GM23338 (cell line): ENCODE measurements around the gene C3orf22. TPM values are rescaled to one million over a fixed set of nuclear protein-coding genes. Genes with fewer than 3 reads are reported as not detected.

Experiments
- ATAC-seq: fragments of 200-7000 bp; cut with Tn5 transposase; 3 replicates; pipeline ENCODE4 v1.9.1; 2020
- DNase-seq: peaks from one replicate; pipeline ENCODE4 v3.0.0-alpha.2; 2015; ENCODE audit warnings: low spot score
- H2AFZ ChIP-seq: fragments of 200-600 bp; sonication (generic); 2 replicates; pipeline ENCODE4 v1.8.0; 2016; ENCODE audit warnings: antibody characterized with exemption, mild to moderate bottlenecking, moderate library complexity
- H3F3A ChIP-seq: fragments of 200-600 bp; sonication (generic); replicated peaks from 2 replicates; pipeline ENCODE4 v1.8.0; 2017; ENCODE audit warnings: antibody characterized with exemption, mixed run types, low read depth
- H3K27ac ChIP-seq: fragments of 200-600 bp; sonication (generic); 2 replicates; pipeline ENCODE4 v1.6.1; 2016; ENCODE audit warnings: low read depth
- H3K27me3 ChIP-seq: fragments of 200-600 bp; sonication (generic); 2 replicates; pipeline ENCODE4 v1.8.0; 2016; ENCODE audit warnings: mild to moderate bottlenecking, mixed run types, moderate library complexity; ENCODE audit not compliant: insufficient read depth
- H3K36me3 ChIP-seq: fragments of 200-600 bp; sonication (generic); 2 replicates; pipeline ENCODE4 v1.8.0; 2016; ENCODE audit warnings: mild to moderate bottlenecking; ENCODE audit not compliant: insufficient read depth
- H3K4me1 ChIP-seq: fragments of 200-600 bp; sonication (generic); 2 replicates; pipeline ENCODE4 v1.8.0; 2016; ENCODE audit warnings: mild to moderate bottlenecking, moderate library complexity; ENCODE audit not compliant: insufficient read depth
- H3K4me2 ChIP-seq: fragments of 200-600 bp; sonication (generic); 2 replicates; pipeline ENCODE4 v1.7.1; 2017; ENCODE audit warnings: mixed run types
- H3K4me3 ChIP-seq: fragments of 200-600 bp; sonication (generic); 2 replicates; pipeline ENCODE4 v1.6.1; 2016; ENCODE audit warnings: mixed run types
- H3K79me2 ChIP-seq: fragments of 200-600 bp; sonication (generic); replicated peaks from 2 replicates; pipeline ENCODE4 v1.8.0; 2017; ENCODE audit warnings: mild to moderate bottlenecking; ENCODE audit not compliant: insufficient read depth
- H3K9me2 ChIP-seq: fragments of 200-600 bp; sonication (generic); 2 replicates; pipeline ENCODE4 v1.8.0; 2017; ENCODE audit not compliant: insufficient read depth
- H4K20me1 ChIP-seq: fragments of 200-600 bp; sonication (generic); replicated peaks from 2 replicates; pipeline ENCODE4 v1.8.0; 2017; ENCODE audit warnings: mild to moderate bottlenecking; ENCODE audit not compliant: insufficient read depth
- H3K27ac Mint-ChIP-seq: 2 replicates; pipeline ENCODE4 v1.8.0; 2020; ENCODE audit warnings: inconsistent platforms, mild to moderate bottlenecking, moderate library complexity, mixed read lengths
- H3K27me3 Mint-ChIP-seq: 3 replicates; pipeline ENCODE4 v1.8.0; 2022; ENCODE audit warnings: low read depth, mild to moderate bottlenecking, moderate library complexity, mixed read lengths, inconsistent platforms; ENCODE audit not compliant: insufficient read depth, poor library complexity
- H3K36me3 Mint-ChIP-seq: 3 replicates; pipeline ENCODE4 v1.8.0; 2021; ENCODE audit warnings: low read depth, mild to moderate bottlenecking, inconsistent platforms, moderate library complexity, mixed read lengths
- H3K4me1 Mint-ChIP-seq: 3 replicates; pipeline ENCODE4 v1.8.0; 2020; ENCODE audit warnings: mild to moderate bottlenecking, inconsistent platforms, mixed read lengths
- H3K4me3 Mint-ChIP-seq: 3 replicates; pipeline ENCODE4 v1.8.0; 2021; ENCODE audit warnings: moderate library complexity, mild to moderate bottlenecking, inconsistent platforms, mixed read lengths
- H3K9me3 Mint-ChIP-seq: 3 replicates; pipeline ENCODE4 v1.8.0; 2020; ENCODE audit warnings: moderate library complexity, mild to moderate bottlenecking, inconsistent platforms, mixed read lengths
- CREB1 ChIP-seq: fragments of 250-450 bp; sonication (Bioruptor Pico); IDR thresholded peaks from 2 replicates; pipeline ENCODE4 v1.5.0; 2020; ENCODE audit warnings: low read depth, mild to moderate bottlenecking, moderate library complexity
- CTCF ChIP-seq, 2 experiments: fragments of 200-600 bp in 1 of 2; sonication (generic) in 1 of 2; conservative IDR thresholded peaks; 2 replicates each; pipeline versions ENCODE4 v1.5.1 to v1.6.1; 2016 to 2017; ENCODE audit warnings: antibody characterized with exemption in 2 of 2, low read depth in 2 of 2, mild to moderate bottlenecking in 2 of 2, moderate library complexity in 1 of 2
- EZH2 ChIP-seq: fragments of 200-600 bp; sonication (generic); IDR thresholded peaks from one replicate; pipeline ENCODE4 v1.8.0; 2017; ENCODE audit warnings: antibody characterized with exemption, mild to moderate bottlenecking, low read depth; ENCODE audit not compliant: unreplicated experiment
- EZH2phosphoT487 ChIP-seq: fragments of 200-600 bp; sonication (generic); IDR thresholded peaks from one replicate; pipeline ENCODE4 v1.8.1; 2018; ENCODE audit warnings: antibody characterized with exemption; ENCODE audit not compliant: unreplicated experiment
- JUNB ChIP-seq: IDR thresholded peaks from one replicate; pipeline ENCODE4 v1.6.1; 2016; ENCODE audit warnings: antibody characterized with exemption; ENCODE audit not compliant: unreplicated experiment
- NANOG ChIP-seq: IDR thresholded peaks from 2 replicates; pipeline ENCODE4 v1.6.1; 2016; ENCODE audit warnings: antibody characterized with exemption, borderline replicate concordance
- POLR2AphosphoS5 ChIP-seq: IDR thresholded peaks from 2 replicates; pipeline ENCODE4 v1.6.1; 2016; ENCODE audit warnings: antibody characterized with exemption, low read depth
- REST ChIP-seq: IDR thresholded peaks from one replicate; pipeline ENCODE4 v1.6.1; 2018; ENCODE audit warnings: antibody characterized with exemption; ENCODE audit not compliant: unreplicated experiment
- STAT1 ChIP-seq: IDR thresholded peaks from one replicate; pipeline ENCODE4 v1.6.1; 2016; ENCODE audit warnings: antibody characterized with exemption; ENCODE audit not compliant: unreplicated experiment
- ZNF114 ChIP-seq: fragments of 250-450 bp; sonication (Bioruptor Pico); IDR thresholded peaks from 2 replicates; pipeline ENCODE4 v1.5.0; 2020; ENCODE audit warnings: mild to moderate bottlenecking, moderate library complexity
- ZNF331 ChIP-seq: fragments of 250-450 bp; sonication (Bioruptor Pico); IDR thresholded peaks from 2 replicates; pipeline ENCODE4 v1.5.0; 2020; ENCODE audit warnings: low read depth, mild to moderate bottlenecking, moderate library complexity
- ZNF462 ChIP-seq: fragments of 250-450 bp; sonication (Bioruptor Pico); IDR thresholded peaks from 2 replicates; pipeline ENCODE4 v1.5.0; 2020; ENCODE audit warnings: mild to moderate bottlenecking, moderate library complexity
- polyA plus RNA-seq: library from polyadenylated mRNA; unstranded; fragments of >200 nt; fragmentation: Nextera tagmentation; extraction: Ambion mirVana; gene quantifications from 2 replicates; pipeline ENCODE4 v1.2.1, GENCODE V29; 2016
- total RNA-seq: library from RNA; depleted of rRNA; stranded (reverse); fragments of >200 nt; shearing (Covaris generic); gene quantifications from 2 replicates; pipeline ENCODE4 v1.2.3, GENCODE V29; 2014
- TF ChIP-seq, protein P1 (sequence below): IDR thresholded peaks from 2 replicates; pipeline ENCODE4 v1.6.1; 2016; ENCODE audit warnings: antibody characterized with exemption

Gene C3orf22
- total and polyA plus RNA-seq, 2 experiments from 2014 or later, result not detected

GRCh38 chr3:126604691-126605090 is 46.0 kb upstream of the C3orf22 start:
- TF ChIP-seq JUNB (no peak), STAT1 (no peak), EZH2 (no peak), CTCF (conservative IDR thresholded peaks at IDR 0.05; ENCODE audit: low read depth in 2 of 2) (no peak), ZNF331 (CRISPR knock-in tag) (no peak), NANOG (no peak), ZNF114 (CRISPR knock-in tag) (no peak), POLR2AphosphoS5 (no peak), ZNF462 (CRISPR knock-in tag) (no peak), REST (no peak), EZH2phosphoT487 (no peak), CREB1 (CRISPR knock-in tag) (no peak)
- TF ChIP-seq, protein P1, sequence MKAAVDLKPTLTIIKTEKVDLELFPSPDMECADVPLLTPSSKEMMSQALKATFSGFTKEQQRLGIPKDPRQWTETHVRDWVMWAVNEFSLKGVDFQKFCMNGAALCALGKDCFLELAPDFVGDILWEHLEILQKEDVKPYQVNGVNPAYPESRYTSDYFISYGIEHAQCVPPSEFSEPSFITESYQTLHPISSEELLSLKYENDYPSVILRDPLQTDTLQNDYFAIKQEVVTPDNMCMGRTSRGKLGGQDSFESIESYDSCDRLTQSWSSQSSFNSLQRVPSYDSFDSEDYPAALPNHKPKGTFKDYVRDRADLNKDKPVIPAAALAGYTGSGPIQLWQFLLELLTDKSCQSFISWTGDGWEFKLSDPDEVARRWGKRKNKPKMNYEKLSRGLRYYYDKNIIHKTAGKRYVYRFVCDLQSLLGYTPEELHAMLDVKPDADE, result no peak
- H3K79me2 ChIP-seq, result no peaks in the 10 kb centered on the region
- ATAC-seq, result no peak
- no peaks in the 10 kb centered on the region for H3F3A ChIP-seq
- H2AFZ ChIP-seq, result no peak overlapping the region
- no peaks in the 10 kb centered on the region for H3K9me3 Mint-ChIP-seq
- H3K27me3 ChIP-seq, result no peaks in the 10 kb centered on the region
- H3K27ac Mint-ChIP-seq, result no peak overlapping the region
- H3K27me3 Mint-ChIP-seq, result no peaks in the 10 kb centered on the region
- no peaks in the 10 kb centered on the region for H4K20me1 ChIP-seq
- no peak overlapping the region for H3K4me2 ChIP-seq
- no peaks in the 10 kb centered on the region for H3K4me1 ChIP-seq
- H3K4me3 Mint-ChIP-seq, result no peak overlapping the region
- H3K36me3 Mint-ChIP-seq, result no peaks in the 10 kb centered on the region
- no peaks in the 10 kb centered on the region; the same call in 1 of the 2 replicates for H3K9me2 ChIP-seq
- no peak overlapping the region for H3K4me3 ChIP-seq
- no peak overlapping the region for H3K27ac ChIP-seq
- DNase-seq, result no peak
- no peaks in the 10 kb centered on the region for H3K36me3 ChIP-seq
- H3K4me1 Mint-ChIP-seq, result no peaks in the 10 kb centered on the region; the same call in 2 of the 3 replicates
